Measurements from ENCODE around the gene IGF1R.
A peak's percentile ranks its signal among the peaks of the same experiment; 100 is the strongest.

Gene IGF1R

DNA sequence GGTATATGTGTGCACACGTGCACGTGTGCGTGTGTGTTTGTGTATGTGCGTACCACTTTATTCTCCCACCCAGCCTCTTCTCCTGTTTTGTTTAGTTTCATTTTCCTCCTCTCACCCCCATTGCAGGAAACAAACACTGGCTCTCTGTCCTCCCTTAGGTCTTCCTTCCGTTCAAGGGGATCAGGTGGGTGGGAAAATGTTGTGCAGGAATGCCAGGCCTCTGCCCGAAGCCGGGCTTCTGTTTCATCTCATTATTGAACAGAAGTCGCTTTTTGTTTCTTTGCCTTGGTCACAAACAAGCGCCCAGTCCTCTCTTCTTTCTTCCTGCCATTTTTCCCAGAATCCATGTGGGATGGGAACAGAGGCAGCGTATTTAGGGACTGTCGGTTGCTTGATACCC, 69.6 kb downstream of the IGF1R start:
- DNase-seq = no peak
- H3K27ac Mint-ChIP-seq = no peak overlapping the region
- H3K4me1 Mint-ChIP-seq (ENCODE audit: low read depth) = peaks cover 89% of the 10 kb centered on the region
- no peaks in the 10 kb centered on the region for H3K27me3 Mint-ChIP-seq
- no peaks in the 10 kb centered on the region for H3K9me3 Mint-ChIP-seq
- H3K4me3 Mint-ChIP-seq = no peak overlapping the region
- no peaks in the 10 kb centered on the region for H3K36me3 Mint-ChIP-seq (ENCODE audit: low read depth)

DNA sequence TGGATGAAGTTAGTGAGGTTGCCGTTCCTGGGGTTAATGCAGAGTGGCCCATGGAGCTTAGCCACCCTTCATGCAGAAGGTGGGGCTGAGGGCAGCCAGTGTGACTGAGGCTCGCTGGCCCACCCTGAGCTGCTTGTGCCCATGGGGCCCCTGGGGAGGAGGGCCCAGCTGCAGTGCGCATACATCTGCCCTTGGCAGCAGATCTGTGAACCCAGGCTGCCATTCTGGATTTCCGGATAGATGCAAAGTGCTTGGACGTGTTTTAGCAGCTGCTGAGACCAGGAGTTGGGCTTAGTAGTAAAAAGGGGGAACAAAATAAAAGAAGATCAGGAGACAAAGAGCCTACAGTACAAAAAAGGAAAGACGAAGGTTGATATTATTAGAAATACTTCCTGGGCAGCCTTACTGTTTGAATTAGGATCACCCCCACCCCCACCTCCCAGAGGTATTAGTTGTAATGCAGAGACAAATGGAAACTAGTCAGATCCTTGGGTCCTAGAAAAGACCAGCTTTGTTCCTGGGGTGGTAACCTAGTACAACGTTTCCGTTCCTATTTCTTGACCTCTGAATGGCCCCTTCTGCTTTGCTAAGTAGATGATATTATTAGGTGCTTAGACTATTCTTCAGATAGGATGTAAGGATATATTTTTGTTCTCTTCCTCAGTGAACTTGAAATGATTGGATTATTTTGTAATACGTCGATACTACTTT, 70.2 kb downstream of the IGF1R start:
- no peaks in the 10 kb centered on the region for H3K9me3 Mint-ChIP-seq
- H3K36me3 Mint-ChIP-seq (ENCODE audit: low read depth) = no peaks in the 10 kb centered on the region
- H3K27ac Mint-ChIP-seq = no peak overlapping the region
- peaks cover 88% of the 10 kb centered on the region for H3K4me1 Mint-ChIP-seq (ENCODE audit: low read depth)
- H3K4me3 Mint-ChIP-seq = no peak overlapping the region
- DNase-seq = no peak
- no peaks in the 10 kb centered on the region for H3K27me3 Mint-ChIP-seq

DNA sequence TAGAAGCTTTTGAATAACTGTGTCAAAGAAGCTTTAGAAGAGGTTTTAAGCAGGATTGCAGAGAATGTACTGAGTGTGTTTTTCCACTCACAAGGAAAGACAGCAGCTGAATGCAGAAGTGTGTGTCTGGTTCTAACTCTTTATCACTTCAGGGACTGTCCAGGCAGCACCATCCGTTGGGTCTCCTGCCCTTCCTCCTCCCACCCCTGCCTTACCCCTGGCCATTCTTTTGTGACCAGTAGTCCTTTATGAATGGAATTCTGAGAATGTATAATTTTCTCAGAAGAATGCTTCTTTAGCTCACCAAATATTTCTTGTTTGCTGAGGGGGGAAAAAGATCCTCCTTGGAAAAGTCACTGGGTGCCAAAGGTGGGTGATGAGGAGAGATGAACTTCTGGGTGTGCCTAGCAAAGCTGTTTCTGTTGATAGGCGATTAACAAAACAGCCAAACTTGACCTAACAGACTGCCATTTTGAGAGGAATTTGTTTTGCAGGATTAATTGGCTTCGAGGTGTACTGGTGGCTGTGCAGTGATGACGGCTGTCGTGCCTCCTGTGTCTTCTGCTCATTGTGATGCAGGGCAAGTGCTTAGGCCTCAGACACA, 70.9 kb downstream of the IGF1R start:
- H3K9me3 Mint-ChIP-seq = no peaks in the 10 kb centered on the region
- H3K4me1 Mint-ChIP-seq (ENCODE audit: low read depth) = peaks cover 85% of the 10 kb centered on the region
- no peaks in the 10 kb centered on the region for H3K36me3 Mint-ChIP-seq (ENCODE audit: low read depth)
- H3K4me3 Mint-ChIP-seq = no peak overlapping the region
- no peak overlapping the region for H3K27ac Mint-ChIP-seq
- no peaks in the 10 kb centered on the region for H3K27me3 Mint-ChIP-seq
- no peak for DNase-seq

DNA sequence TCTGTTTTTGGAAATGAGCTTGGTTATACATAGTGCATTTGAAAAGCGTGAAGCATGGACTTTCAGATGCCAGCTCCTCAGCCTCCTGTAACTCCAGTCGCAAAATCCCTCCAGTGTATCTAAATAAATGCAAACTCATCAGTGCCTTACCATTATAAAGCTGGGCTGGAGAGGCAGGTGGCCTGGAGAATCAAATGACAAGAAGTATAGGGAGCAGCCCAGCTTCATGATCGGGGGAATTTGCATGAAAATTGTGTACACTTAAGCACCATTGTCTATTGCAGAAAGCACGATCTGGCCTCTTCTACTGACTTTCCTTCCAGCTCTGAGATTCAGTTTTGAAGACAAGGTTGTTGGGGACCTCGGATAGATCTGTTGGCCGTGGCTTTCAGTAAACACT, 71.7 kb downstream of the IGF1R start:
- no peaks in the 10 kb centered on the region for H3K27me3 Mint-ChIP-seq
- no peak for DNase-seq
- H3K4me3 Mint-ChIP-seq = no peak overlapping the region
- H3K27ac Mint-ChIP-seq = no peak overlapping the region
- H3K4me1 Mint-ChIP-seq (ENCODE audit: low read depth) = peaks cover 79% of the 10 kb centered on the region
- H3K9me3 Mint-ChIP-seq = no peaks in the 10 kb centered on the region
- no peaks in the 10 kb centered on the region for H3K36me3 Mint-ChIP-seq (ENCODE audit: low read depth)

DNA sequence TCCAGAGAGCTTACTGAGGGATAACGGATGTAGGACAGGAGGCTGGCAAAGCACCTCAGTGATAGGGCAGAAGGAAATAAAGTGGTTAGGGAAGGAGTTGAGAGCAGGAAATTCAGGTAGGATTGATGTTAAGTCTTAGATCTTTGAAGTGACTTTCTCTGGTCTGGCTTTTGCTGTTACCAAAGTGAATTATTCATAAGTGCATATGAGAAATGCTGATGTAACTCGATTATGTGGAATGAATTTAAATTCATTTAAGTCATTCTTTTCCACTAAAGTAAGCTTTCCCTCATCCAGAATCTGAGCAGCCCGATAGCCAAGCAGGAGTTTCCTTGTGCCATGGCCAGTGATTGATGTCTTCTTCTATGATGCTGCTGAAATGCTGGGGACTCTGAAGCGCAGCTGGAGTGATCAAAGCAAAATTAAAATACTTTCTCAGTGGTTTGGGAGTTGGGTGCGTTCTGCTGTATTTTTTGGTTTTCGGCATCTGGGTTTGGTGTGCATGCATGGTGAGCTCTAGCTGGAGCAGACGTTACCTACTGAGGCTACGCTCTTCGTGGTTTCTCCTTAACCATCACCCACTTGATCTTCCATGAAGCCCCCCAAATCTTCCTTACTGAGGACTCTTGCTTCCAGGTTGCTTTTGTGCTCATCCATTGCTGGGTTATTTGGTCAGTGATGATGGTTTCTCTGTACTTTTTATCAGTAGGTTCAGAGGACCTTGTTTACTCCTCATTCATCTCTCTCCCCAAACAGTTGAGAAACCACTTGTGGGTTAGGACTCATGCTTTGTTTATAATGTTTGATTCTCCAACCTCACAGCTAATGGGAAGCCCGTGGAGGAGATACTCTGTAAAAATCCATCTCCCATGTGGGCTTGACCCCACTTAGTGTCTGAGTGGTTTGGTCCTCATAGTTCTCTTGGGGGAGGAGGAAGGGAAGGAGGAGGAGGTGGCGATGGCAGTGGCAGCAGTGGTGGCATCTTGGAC, 72.5 kb downstream of the IGF1R start:
- Mint-ChIP-seq H3K36me3 (ENCODE audit: low read depth) (peaks cover 4% of the 10 kb centered on the region), H3K4me1 (ENCODE audit: low read depth) (peaks cover 74% of the 10 kb centered on the region), H3K27me3 (no peaks in the 10 kb centered on the region), H3K4me3 (no peak overlapping the region), H3K9me3 (no peaks in the 10 kb centered on the region), H3K27ac (peak overlapping the region; percentile 20)
- DNase-seq = no peak

DNA sequence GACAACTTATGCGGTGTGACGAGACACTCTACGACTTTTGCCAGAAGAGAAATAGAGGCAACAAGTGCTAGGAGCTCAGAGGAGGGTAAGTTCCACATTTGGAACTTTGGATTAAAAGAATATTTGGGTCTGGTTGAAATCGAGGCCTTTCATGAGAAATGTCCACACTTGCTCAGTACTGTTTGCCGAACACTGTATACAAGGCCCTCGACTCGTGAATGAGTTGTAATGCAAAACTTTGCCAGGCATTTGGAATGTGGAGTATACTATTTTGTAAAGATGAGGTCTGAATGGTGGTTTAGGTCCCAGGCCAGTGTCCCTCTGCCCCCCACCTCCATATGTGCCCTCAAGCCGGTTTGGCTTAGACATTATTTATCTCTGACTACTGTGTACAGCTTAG, 73.9 kb downstream of the IGF1R start:
- no peaks in the 10 kb centered on the region for H3K27me3 Mint-ChIP-seq
- DNase-seq = no peak
- no peaks in the 10 kb centered on the region for H3K9me3 Mint-ChIP-seq
- no peak overlapping the region for H3K27ac Mint-ChIP-seq
- peaks cover 72% of the 10 kb centered on the region for H3K4me1 Mint-ChIP-seq (ENCODE audit: low read depth)
- H3K4me3 Mint-ChIP-seq = no peak overlapping the region
- H3K36me3 Mint-ChIP-seq (ENCODE audit: low read depth) = peaks cover 4% of the 10 kb centered on the region

DNA sequence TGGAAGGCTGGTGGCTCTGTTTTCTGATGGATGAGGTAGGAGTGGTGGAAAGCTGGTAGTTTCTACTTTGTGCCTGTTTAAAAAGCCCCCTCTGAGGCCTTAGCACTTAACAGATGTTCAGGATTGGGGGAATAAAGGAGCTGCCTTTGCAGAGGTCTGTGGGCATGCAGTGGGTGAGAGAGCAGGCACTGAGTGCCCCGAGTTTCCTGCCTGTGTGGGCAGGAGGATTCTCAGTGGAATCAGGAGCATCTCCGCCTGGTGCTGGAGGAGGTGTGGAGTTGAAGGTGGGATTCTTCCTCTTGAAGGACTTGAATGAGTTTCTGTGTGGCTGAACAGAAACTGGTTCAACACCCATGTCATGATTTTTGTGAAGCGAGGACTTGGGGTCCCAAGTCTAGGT, 74.3 kb downstream of the IGF1R start:
- peaks cover 73% of the 10 kb centered on the region for H3K4me1 Mint-ChIP-seq (ENCODE audit: low read depth)
- no peaks in the 10 kb centered on the region for H3K27me3 Mint-ChIP-seq
- no peaks in the 10 kb centered on the region for H3K9me3 Mint-ChIP-seq
- H3K4me3 Mint-ChIP-seq = no peak overlapping the region
- no peak for DNase-seq
- peaks cover 4% of the 10 kb centered on the region for H3K36me3 Mint-ChIP-seq (ENCODE audit: low read depth)
- H3K27ac Mint-ChIP-seq = no peak overlapping the region

DNA sequence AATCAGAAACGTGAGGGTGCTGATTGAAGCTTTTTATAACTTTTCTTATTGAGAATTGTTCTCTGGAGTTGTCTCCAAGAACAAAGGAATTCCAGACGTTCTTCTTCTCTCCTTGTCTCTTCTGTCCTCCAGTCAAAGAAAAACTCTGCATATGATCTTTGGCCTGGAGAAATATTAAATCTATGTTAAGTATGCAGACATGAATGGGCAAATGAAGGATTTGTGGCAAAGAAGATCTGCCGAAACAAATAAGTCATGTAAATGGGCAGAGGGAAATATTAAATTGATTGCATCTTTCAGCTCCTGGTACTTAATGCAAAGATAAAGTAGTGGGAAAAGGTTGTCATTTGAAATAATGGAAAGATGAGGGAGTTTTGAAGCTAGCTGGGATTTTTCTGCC, 74.9 kb downstream of the IGF1R start:
- H3K4me1 Mint-ChIP-seq (ENCODE audit: low read depth) = peaks cover 72% of the 10 kb centered on the region
- H3K27me3 Mint-ChIP-seq = no peaks in the 10 kb centered on the region
- no peak overlapping the region for H3K27ac Mint-ChIP-seq
- no peaks in the 10 kb centered on the region for H3K9me3 Mint-ChIP-seq
- no peak overlapping the region for H3K4me3 Mint-ChIP-seq
- peaks cover 4% of the 10 kb centered on the region for H3K36me3 Mint-ChIP-seq (ENCODE audit: low read depth)
- DNase-seq = no peak

DNA sequence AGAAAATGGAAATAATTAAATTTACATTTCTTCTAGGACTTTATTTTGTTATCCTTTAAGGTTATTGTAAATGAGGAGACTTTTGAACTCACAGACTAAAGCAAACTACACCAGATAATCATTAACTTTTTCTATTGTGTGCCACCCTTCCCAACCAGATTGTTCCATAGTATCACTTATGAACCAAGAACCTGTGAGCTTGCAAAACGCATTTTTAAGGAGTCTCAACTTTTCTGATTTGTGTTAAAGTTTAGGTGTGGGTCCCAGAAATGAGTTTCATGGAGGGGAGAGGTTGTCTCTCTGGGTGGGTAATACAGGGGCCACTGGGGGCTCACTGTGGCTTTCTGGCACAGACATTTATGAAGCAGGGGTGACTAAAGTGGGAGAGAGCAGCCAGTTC, 75.7 kb downstream of the IGF1R start:
- Mint-ChIP-seq H3K4me1 (ENCODE audit: low read depth) (peaks cover 72% of the 10 kb centered on the region), H3K27ac (no peak overlapping the region), H3K4me3 (no peak overlapping the region), H3K36me3 (ENCODE audit: low read depth) (peaks cover 4% of the 10 kb centered on the region), H3K27me3 (no peaks in the 10 kb centered on the region), H3K9me3 (no peaks in the 10 kb centered on the region)
- DNase-seq = no peak

DNA sequence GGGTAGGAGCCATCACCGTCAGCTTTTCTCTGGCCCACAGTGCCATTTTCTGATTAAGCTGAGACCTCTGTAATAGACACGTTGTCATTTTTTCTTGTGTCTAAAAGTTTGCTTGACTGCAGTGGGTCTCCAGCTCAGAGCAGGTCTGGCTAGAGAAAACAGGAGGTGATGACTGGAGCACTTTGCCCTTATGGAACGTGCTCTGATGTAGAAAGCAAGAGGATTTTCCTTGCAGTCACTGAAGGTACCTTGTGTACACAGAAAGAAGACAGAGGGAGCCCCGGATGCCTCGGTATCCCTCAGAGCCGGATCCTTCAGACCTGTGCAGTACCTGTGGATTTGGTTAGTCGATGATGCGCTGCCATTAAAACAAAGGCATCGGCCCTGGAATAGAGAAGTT, 76.2 kb downstream of the IGF1R start:
- peaks cover 72% of the 10 kb centered on the region for H3K4me1 Mint-ChIP-seq (ENCODE audit: low read depth)
- no peaks in the 10 kb centered on the region for H3K27me3 Mint-ChIP-seq
- no peak overlapping the region for H3K4me3 Mint-ChIP-seq
- DNase-seq = no peak
- H3K9me3 Mint-ChIP-seq = no peaks in the 10 kb centered on the region
- H3K36me3 Mint-ChIP-seq (ENCODE audit: low read depth) = peaks cover 4% of the 10 kb centered on the region
- no peak overlapping the region for H3K27ac Mint-ChIP-seq

DNA sequence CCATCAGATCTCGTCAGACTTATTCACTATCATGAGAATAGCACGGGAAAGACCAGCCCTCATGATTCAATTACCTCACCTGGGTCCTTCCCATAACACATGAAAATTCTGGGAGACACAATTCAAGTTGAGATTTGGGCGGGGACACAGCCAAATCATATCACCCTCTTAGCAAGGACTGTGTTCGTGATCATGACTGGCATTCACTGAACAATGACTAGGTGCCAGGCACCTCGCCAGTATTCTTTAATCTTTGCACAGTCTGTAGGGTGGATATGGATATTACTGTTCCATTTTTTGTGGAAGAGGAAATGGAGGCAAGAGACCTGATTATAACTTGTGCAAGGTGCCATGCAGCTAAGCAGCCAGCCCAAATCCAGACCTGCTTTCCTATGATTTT, 77.5 kb downstream of the IGF1R start:
- Mint-ChIP-seq H3K9me3 (no peaks in the 10 kb centered on the region), H3K36me3 (ENCODE audit: low read depth) (peaks cover 4% of the 10 kb centered on the region), H3K4me1 (ENCODE audit: low read depth) (peaks cover 66% of the 10 kb centered on the region), H3K27ac (no peak overlapping the region), H3K27me3 (no peaks in the 10 kb centered on the region), H3K4me3 (no peak overlapping the region)
- DNase-seq = no peak

DNA sequence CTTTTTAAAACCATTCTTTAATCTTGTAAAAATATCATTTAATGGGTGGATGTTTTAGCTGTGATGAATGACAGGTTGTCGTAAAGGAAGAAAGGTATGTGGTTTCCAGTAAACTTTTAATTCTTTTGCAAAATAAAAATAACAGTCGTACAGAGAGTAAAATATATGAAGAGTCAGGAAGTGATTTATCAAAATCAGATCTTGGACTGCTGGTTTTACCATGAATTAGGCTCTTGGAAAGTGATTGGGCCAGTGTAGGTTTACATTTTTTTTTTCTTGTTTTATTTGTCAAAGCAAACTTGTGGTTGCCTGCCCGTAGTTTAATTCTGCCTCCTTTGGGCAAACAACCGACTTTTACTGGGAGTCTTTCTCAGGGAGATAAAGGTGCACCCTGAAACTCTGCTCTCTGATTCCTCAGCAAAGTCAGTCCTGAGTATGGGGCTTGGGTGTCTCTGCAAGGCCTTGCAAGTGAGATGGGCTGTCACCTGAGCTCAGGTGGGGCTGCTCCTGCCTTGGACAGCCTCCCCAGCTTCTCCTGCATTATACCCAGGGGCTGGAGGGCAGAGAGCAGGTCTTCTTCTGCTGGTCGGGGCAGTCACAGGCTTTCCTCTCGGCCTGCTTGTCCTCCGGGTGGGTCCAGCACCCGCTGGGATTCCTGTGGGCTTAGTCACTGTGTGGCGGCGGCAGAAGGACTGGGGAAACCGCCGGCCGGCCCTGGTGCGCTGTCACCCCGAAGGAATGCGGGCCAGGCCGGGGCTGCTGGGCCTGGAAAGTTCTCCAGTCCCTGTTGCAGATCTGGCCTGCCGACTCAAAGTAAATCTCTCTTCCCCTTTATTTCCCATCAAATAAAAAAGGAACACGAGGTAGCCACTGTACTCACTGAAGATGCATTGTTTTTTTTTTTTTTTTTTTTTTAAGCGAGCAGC, 79.0 kb downstream of the IGF1R start:
- Mint-ChIP-seq H3K9me3 (no peaks in the 10 kb centered on the region), H3K4me1 (ENCODE audit: low read depth) (peaks cover 50% of the 10 kb centered on the region), H3K4me3 (no peak overlapping the region), H3K36me3 (ENCODE audit: low read depth) (peaks cover 4% of the 10 kb centered on the region), H3K27me3 (no peaks in the 10 kb centered on the region), H3K27ac (no peak overlapping the region)
- no peak for DNase-seq

DNA sequence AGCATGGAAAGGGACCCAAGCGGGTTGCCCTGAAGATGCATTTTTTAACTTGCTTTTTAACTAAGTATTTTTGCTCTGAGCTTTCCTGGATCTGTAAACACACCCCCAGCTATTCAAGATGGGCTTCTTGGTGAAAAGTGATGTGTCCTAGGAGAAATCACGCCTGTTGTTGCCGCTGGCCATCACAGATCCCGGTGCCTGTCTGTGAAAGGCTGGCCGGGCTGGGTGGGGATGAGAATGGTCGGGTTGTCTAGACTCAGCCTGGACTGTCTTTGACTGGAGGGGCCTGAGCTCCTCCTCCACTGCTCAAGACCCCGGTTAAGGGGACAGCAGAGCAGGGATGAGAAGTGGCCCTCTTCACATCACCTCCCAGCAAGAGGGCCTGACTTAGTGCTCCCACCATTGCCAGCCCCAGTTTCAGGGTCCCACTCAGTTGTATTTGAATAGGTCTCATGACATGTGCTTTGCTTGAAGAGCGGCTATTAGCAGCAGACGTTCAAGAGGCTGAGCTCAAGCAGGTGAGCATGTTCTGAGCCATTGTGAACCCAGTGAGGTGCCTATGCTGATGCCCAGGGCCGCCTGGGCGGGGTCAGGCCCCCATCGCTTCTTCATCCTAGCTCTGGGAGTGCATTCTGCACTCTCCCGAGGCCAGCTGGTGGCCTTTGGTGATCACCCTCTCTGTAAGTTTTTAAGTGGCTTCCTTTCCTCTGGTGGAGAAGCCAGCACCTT, 79.9 kb downstream of the IGF1R start:
- no peak for DNase-seq
- peaks cover 45% of the 10 kb centered on the region for H3K4me1 Mint-ChIP-seq (ENCODE audit: low read depth)
- H3K27me3 Mint-ChIP-seq = no peaks in the 10 kb centered on the region
- H3K36me3 Mint-ChIP-seq (ENCODE audit: low read depth) = peaks cover 4% of the 10 kb centered on the region
- no peak overlapping the region for H3K27ac Mint-ChIP-seq
- H3K4me3 Mint-ChIP-seq = no peak overlapping the region
- no peaks in the 10 kb centered on the region for H3K9me3 Mint-ChIP-seq

DNA sequence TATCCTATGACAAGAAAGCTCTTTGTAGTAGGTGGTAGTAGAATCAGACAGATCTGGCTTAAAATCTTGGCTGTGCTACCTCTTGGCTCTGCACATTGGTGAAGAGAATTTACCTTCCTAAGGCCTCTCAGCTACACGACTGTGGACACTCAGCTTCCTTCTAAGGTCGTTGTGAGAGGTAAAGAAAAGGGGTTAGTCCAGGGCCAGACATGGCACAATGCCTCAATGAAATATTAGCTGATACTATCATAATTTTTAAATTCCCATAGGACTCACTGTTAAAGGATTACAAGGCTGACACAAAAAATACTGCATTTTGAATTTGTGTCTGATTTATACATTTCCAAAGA, 80.4 kb downstream of the IGF1R start:
- no peaks in the 10 kb centered on the region for H3K27me3 Mint-ChIP-seq
- peaks cover 47% of the 10 kb centered on the region for H3K4me1 Mint-ChIP-seq (ENCODE audit: low read depth)
- H3K9me3 Mint-ChIP-seq = no peaks in the 10 kb centered on the region
- no peak overlapping the region for H3K27ac Mint-ChIP-seq
- DNase-seq = no peak
- no peak overlapping the region for H3K4me3 Mint-ChIP-seq
- peaks cover 4% of the 10 kb centered on the region for H3K36me3 Mint-ChIP-seq (ENCODE audit: low read depth)

Data from activated T-cell treated with anti-CD3 and anti-CD28 coated beads, Interleukin-2, amount 50 U/mL, for 24 hours (primary cell).